ENCODE measurements around the gene COG3. TPM values are rescaled to one million over a fixed set of nuclear protein-coding genes. Genes with fewer than 3 reads are reported as not detected.
A peak's percentile ranks its signal among the peaks of the same experiment; 100 is the strongest.

The COG3 gene
- total and polyA plus RNA-seq, 2 of the 13 experiments (the other 11 are each of a cell fraction or from before 2014, with no cell fraction given), result 37.8 to 47.5 TPM

DNA sequence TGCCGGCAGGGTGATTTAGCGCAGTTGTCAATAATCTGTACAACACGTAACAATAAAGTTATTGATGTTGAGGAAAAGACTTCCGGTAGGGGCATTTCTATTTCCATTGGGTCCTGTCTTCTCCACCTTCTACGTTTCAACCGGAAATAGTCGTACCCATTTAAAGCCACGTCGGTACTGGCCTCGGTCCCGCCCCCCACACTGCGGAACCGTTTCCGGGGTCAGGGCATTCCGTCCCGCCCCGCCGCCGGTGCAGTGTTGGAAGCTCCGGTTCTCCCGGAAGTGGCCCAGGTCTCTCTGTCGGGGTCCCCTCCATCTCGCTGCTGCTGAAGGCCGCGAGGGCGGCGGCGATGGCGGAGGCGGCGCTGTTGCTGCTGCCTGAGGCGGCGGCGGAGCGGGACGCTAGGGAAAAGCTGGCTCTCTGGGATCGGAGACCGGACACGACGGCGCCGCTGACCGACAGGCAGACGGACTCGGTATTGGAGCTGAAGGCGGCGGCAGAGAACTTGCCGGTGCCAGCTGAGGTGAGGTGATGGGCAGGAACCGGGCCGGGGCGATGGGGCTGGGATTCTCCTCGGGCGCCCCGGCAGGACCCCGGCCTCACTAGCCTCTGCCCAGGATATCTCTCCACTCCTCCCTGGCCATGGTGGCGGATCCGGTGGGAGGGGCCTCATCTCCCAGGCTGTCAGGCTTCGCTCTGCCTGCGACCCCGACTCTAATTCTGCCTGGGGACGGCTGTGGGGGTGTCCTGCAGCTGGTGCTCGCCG is at the start of gene COG3 (continued):
- TF ChIP-seq, protein P1, sequence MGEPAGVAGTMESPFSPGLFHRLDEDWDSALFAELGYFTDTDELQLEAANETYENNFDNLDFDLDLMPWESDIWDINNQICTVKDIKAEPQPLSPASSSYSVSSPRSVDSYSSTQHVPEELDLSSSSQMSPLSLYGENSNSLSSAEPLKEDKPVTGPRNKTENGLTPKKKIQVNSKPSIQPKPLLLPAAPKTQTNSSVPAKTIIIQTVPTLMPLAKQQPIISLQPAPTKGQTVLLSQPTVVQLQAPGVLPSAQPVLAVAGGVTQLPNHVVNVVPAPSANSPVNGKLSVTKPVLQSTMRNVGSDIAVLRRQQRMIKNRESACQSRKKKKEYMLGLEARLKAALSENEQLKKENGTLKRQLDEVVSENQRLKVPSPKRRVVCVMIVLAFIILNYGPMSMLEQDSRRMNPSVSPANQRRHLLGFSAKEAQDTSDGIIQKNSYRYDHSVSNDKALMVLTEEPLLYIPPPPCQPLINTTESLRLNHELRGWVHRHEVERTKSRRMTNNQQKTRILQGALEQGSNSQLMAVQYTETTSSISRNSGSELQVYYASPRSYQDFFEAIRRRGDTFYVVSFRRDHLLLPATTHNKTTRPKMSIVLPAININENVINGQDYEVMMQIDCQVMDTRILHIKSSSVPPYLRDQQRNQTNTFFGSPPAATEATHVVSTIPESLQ (CRISPR knock-in tag; conservative IDR thresholded peaks at IDR 0.05), result no peak
- TF ChIP-seq SMYD3 (CRISPR knock-in tag; IDR thresholded peaks at IDR 0.05) (no peak), HNRNPL (IDR thresholded peaks at IDR 0.05; ENCODE audit: low read depth, low read length) (no peak), ZNF274 (CRISPR knock-in tag; IDR thresholded peaks at IDR 0.05) (no peak), HDAC6 (IDR thresholded peaks at IDR 0.05; ENCODE audit: low read depth, low read length) (no peak), NFKBIZ (CRISPR knock-in tag; IDR thresholded peaks at IDR 0.05) (peak; percentile 80; the same call in 1 of the 2 replicates), NFYC (CRISPR knock-in tag; IDR thresholded peaks at IDR 0.05) (peak; percentile 66), MEIS2 (CRISPR knock-in tag; IDR thresholded peaks at IDR 0.05) (no peak; the same call in 1 of the 2 replicates), YEATS4 (CRISPR knock-in tag; IDR thresholded peaks at IDR 0.05; ENCODE audit: borderline replicate concordance) (peak; percentile 94), ZNF329 (CRISPR knock-in tag; IDR thresholded peaks at IDR 0.05; ENCODE audit: low read depth) (no peak), POLR2AphosphoS2 (IDR thresholded peaks at IDR 0.05; ENCODE audit: low read depth, low read length) (no peak), ZNF768 (CRISPR knock-in tag; IDR thresholded peaks at IDR 0.05) (peak; percentile 59; the same call in 1 of the 2 replicates), ZNF34 (CRISPR knock-in tag; IDR thresholded peaks at IDR 0.05; ENCODE audit: borderline replicate concordance) (no peak), POLR2G (IDR thresholded peaks at IDR 0.05; ENCODE audit: low read depth, low read length) (peak; percentile 82), BCL6 (CRISPR knock-in tag; IDR thresholded peaks at IDR 0.05) (peak; percentile 25; the same call in 1 of the 2 replicates), SIX4 (CRISPR knock-in tag; IDR thresholded peaks at IDR 0.05) (peak; percentile 63), ZNF136 (CRISPR knock-in tag; IDR thresholded peaks at IDR 0.05; ENCODE audit: low read depth) (0 out of 2 replicates have a peak, but pooled peaks have one; percentile 30), ZNF678 (CRISPR knock-in tag; IDR thresholded peaks at IDR 0.05) (no peak), ATAD3A (CRISPR knock-in tag; IDR thresholded peaks at IDR 0.05) (no peak), ZFP90 (CRISPR knock-in tag; IDR thresholded peaks at IDR 0.05; ENCODE audit: borderline replicate concordance) (peak; percentile 50; the same call in 1 of the 2 replicates), MATR3 (CRISPR knock-in tag; IDR thresholded peaks at IDR 0.05) (no peak), ZNF770 (CRISPR knock-in tag; IDR thresholded peaks at IDR 0.05) (peak; percentile 64; the same call in 1 of the 2 replicates), ZNF775 (CRISPR knock-in tag; IDR thresholded peaks at IDR 0.05; ENCODE audit: borderline replicate concordance) (no peak), FIP1L1 (IDR thresholded peaks at IDR 0.05; ENCODE audit: borderline replicate concordance, insufficient read depth, low read depth, low read length) (no peak), ZNF619 (CRISPR knock-in tag; IDR thresholded peaks at IDR 0.05) (no peak)
- TF ChIP-seq, protein P2, sequence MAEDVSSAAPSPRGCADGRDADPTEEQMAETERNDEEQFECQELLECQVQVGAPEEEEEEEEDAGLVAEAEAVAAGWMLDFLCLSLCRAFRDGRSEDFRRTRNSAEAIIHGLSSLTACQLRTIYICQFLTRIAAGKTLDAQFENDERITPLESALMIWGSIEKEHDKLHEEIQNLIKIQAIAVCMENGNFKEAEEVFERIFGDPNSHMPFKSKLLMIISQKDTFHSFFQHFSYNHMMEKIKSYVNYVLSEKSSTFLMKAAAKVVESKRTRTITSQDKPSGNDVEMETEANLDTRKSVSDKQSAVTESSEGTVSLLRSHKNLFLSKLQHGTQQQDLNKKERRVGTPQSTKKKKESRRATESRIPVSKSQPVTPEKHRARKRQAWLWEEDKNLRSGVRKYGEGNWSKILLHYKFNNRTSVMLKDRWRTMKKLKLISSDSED (CRISPR knock-in tag; IDR thresholded peaks at IDR 0.05), result no peak
